Parathyroid adenoma (tissue), 2 donors: ENCODE data around the gene TXNRD2.
A peak's percentile ranks its signal among the peaks of the same experiment; 100 is the strongest.

Experiments used
- H2AFZ ChIP-seq: fragments of 300-600 bp; sonication (generic); one replicate; pipeline ENCODE4 v1.7.0; 2017; ENCODE audit warnings: antibody characterized with exemption, mild to moderate bottlenecking
- H3K27ac ChIP-seq: fragments of 300-600 bp; sonication (generic); one replicate; pipeline ENCODE4 v1.7.0; 2017
- H3K27me3 ChIP-seq: fragments of 300-600 bp; sonication (generic); one replicate; pipeline ENCODE4 v1.7.0; 2017; ENCODE audit warnings: low read length; ENCODE audit not compliant: control insufficient read depth, insufficient read depth
- H3K36me3 ChIP-seq: fragments of 300-600 bp; sonication (generic); one replicate; pipeline ENCODE4 v1.7.0; 2017; ENCODE audit warnings: low read length; ENCODE audit not compliant: control insufficient read depth, insufficient read depth
- H3K4me1 ChIP-seq: fragments of 300-600 bp; sonication (generic); one replicate; pipeline ENCODE4 v1.7.0; 2017; ENCODE audit warnings: control low read depth
- H3K4me2 ChIP-seq: fragments of 300-600 bp; sonication (generic); one replicate; pipeline ENCODE4 v1.7.0; 2017; ENCODE audit warnings: low read length
- H3K4me3 ChIP-seq: fragments of 300-600 bp; sonication (generic); one replicate; pipeline ENCODE4 v1.7.0; 2017; ENCODE audit warnings: low read depth, low read length
- H3K79me2 ChIP-seq: fragments of 300-600 bp; sonication (generic); one replicate; pipeline ENCODE4 v1.7.0; 2017; ENCODE audit warnings: control low read depth
- H3K9ac ChIP-seq: fragments of 300-600 bp; sonication (generic); one replicate; pipeline ENCODE4 v1.7.0; 2017; ENCODE audit warnings: mild to moderate bottlenecking
- H3K9me3 ChIP-seq: fragments of 300-600 bp; sonication (generic); one replicate; pipeline ENCODE4 v1.7.0; 2017; ENCODE audit warnings: low read length; ENCODE audit not compliant: control insufficient read depth
- TF ChIP-seq, protein P1 (sequence below): fragments of 300-600 bp; sonication (generic); IDR thresholded peaks from one replicate; pipeline ENCODE4 v1.7.0; 2017; ENCODE audit warnings: antibody characterized with exemption, mild to moderate bottlenecking
- donor health status: primary hyperparathyroidism.

Gene TXNRD2

DNA sequence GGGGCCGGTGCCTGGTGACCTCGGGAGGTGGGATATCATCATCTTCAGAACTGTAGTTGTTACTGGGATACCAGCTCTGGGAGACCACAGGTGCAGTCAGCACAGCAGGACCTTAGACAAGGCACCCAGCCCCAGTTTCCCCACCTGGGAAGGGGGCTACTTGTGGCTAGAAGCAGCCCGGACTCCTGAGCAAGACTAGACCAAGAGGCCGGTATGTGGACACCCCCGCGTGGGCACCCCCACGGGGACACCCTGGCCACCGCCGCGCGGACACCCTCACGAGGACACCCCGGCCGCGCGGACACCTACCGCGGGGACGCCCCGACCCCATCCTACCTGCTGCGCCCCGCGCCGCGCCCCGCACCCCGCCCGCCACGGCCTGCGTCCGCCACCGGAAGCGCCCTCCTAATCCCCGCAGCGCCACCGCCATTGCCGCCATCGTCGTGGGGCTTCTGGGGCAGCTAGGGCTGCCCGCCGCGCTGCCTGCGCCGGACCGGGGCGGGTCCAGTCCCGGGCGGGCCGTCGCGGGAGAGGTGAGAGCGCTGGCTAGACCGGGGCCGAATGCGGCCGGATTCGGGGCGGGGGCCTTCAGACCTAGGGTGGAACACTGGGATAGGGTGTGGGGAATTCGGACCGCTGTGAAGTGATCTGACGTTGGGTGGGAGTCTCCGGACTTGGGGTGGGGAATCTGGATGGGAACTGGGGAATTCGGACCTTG lies at the start of gene TXNRD2, which contains the start of gene COMT:
TXNRD2 (minus strand) TSS at position 454 of the 718 bp plus-strand sequence; CDS start at position 439, 15 bp downstream.
COMT (plus strand) TSS at position 408 of the 718 bp plus-strand sequence. CDS start 20,755 bp downstream, outside the sequence.
- no peaks in the 10 kb centered on the region for H3K27me3 ChIP-seq
- peak within 1 kb of the TSS; percentile 72 for H3K4me3 ChIP-seq
- H3K4me1 ChIP-seq, result peaks cover 7% of the 10 kb centered on the region
- TF ChIP-seq, protein P1, sequence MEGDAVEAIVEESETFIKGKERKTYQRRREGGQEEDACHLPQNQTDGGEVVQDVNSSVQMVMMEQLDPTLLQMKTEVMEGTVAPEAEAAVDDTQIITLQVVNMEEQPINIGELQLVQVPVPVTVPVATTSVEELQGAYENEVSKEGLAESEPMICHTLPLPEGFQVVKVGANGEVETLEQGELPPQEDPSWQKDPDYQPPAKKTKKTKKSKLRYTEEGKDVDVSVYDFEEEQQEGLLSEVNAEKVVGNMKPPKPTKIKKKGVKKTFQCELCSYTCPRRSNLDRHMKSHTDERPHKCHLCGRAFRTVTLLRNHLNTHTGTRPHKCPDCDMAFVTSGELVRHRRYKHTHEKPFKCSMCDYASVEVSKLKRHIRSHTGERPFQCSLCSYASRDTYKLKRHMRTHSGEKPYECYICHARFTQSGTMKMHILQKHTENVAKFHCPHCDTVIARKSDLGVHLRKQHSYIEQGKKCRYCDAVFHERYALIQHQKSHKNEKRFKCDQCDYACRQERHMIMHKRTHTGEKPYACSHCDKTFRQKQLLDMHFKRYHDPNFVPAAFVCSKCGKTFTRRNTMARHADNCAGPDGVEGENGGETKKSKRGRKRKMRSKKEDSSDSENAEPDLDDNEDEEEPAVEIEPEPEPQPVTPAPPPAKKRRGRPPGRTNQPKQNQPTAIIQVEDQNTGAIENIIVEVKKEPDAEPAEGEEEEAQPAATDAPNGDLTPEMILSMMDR, result no peak
- H3K9me3 ChIP-seq, result no peaks in the 10 kb centered on the region
- no peaks in the 10 kb centered on the region for H3K79me2 ChIP-seq
- H3K4me2 ChIP-seq, result peak within 1 kb of the TSS; percentile 87
- H3K9ac ChIP-seq, result peak within 1 kb of the TSS; percentile 37
- peak within 1 kb of the TSS; percentile 71 for H3K27ac ChIP-seq
- peak within 1 kb of the TSS; percentile 86 for H2AFZ ChIP-seq
- no peaks in the 10 kb centered on the region for H3K36me3 ChIP-seq

DNA sequence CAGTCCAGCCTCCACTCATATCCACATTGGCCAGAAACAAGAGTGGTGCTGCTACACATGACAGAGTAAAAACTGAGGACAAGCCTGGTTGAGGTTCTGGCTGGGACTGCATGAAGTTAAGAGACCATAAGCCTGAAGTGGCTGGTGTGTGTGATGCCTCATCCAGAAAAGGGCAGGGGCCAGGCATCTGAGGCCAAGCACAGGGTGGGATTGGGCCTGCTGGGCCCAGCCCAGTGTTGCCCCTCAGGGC lies 49.7 kb upstream of the TXNRD2 start:
- Histone ChIP-seq H3K27ac (no peak overlapping the region), H3K4me2 (no peak overlapping the region), H3K4me3 (no peak overlapping the region), H3K79me2 (no peaks in the 10 kb centered on the region), H3K36me3 (no peaks in the 10 kb centered on the region), H3K4me1 (no peaks in the 10 kb centered on the region), H3K27me3 (no peaks in the 10 kb centered on the region), H3K9me3 (no peaks in the 10 kb centered on the region), H2AFZ (no peak overlapping the region), H3K9ac (no peak overlapping the region)
- TF ChIP-seq, protein P1, result no peak

DNA sequence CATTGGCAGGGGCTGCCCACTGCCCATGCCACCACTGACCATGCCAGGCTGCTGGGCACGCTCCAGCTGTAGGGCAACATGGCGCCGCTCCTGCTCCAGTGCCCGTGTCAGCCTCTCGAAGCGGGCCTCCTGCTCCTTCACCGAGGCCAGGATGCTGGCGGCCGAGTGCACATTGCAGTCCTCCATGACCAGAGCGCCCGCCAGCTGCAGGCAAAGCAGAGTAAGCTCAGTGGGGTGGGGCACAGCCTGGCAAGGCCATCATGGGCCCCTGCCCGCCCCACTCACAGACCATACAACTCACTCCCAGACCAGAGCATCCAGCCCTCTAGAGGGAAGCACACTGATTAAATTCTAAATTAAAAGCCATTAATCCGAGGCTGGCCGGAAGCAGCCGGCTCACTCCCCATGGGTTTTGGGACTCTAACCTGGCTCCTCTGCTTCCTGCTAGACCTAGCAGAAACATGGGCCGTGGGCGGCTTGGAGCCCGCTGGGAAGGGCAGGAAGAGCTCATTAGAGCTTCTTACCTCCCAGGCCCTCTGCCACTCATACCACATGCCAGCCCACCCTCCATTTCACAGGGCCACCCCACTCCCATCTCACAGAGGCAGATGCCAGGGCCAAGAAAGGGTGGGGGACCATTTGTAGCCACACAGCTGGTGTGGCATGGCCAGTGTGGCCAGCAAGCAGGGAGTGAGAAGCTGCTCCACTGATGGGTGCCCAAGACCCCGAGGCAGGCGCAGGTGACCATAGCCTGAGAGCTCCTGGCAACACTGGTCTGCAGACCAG lies 49.2 kb upstream of the TXNRD2 start:
- TF ChIP-seq, protein P1, result no peak
- no peak overlapping the region for H3K9ac ChIP-seq
- no peaks in the 10 kb centered on the region for H3K79me2 ChIP-seq

DNA sequence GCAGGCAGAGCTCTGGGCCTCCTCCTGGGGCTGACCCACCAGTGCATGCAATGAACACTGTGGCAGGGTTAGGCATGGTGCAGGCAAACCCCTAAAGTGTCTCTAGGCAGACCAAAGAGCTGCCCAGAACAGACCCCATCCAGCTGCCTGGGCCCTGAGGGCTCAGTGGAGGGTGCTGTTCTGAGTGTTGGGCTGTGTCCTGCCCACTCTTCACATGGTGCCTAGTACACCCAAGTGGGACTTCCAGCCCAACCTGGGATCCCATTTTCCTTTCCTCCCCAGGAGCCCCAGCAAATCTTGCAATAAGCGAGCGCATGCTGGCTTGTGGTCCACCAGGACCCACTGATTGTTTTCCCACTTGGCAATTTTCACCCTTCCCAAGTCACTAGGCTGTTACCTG lies 48.6 kb upstream of the TXNRD2 start:
- Histone ChIP-seq H3K9me3 (no peaks in the 10 kb centered on the region), H3K9ac (no peak overlapping the region), H3K79me2 (no peaks in the 10 kb centered on the region), H2AFZ (no peak overlapping the region), H3K4me1 (peaks cover 5% of the 10 kb centered on the region), H3K4me2 (no peak overlapping the region), H3K27ac (no peak overlapping the region), H3K4me3 (no peak overlapping the region), H3K36me3 (no peaks in the 10 kb centered on the region), H3K27me3 (no peaks in the 10 kb centered on the region)
- TF ChIP-seq, protein P1, result no peak

More for the DNA sequence above, 49.2 kb upstream of the TXNRD2 start:
- no peaks in the 10 kb centered on the region for H3K9me3 ChIP-seq
- H3K27ac ChIP-seq, result no peak overlapping the region
- no peaks in the 10 kb centered on the region for H3K27me3 ChIP-seq
- peaks cover 5% of the 10 kb centered on the region for H3K4me1 ChIP-seq
- H2AFZ ChIP-seq, result no peak overlapping the region
- no peak overlapping the region for H3K4me3 ChIP-seq
- no peak overlapping the region for H3K4me2 ChIP-seq
- no peaks in the 10 kb centered on the region for H3K36me3 ChIP-seq
